IMR-90 (cell line): ENCODE data around the gene INO80. TPM values are rescaled to one million over a fixed set of nuclear protein-coding genes. Genes with fewer than 3 reads are reported as not detected.
"Not testable (repeated sequence)": the region's sequence is repeated elsewhere in the genome, so short reads cannot be mapped to it uniquely, and the experiment has no call there.

ENCODE experiments used
- ATAC-seq: fragments of 200-7000 bp; cut with Tn5 transposase; 2 replicates; pipeline ENCODE4 v1.9.1; 2020; ENCODE audit warnings: low read depth, mild to moderate bottlenecking, moderate library complexity
- BruUV-seq: library from RNA; stranded (reverse); fragments of 400-500 nt; replicated peaks from 2 replicates; lab custom pipeline; 2021; lab: Mats Ljungman, UMichigan
- CTCF ChIA-PET: fragments of 300-600 bp; formaldehyde crosslinking; extraction: SDS; loops from one replicate; lab custom pipeline; 2021; ENCODE audit warnings: antibody characterized with exemption; lab: Yijun Ruan, JAX
- POLR2A ChIA-PET: fragments of 300-600 bp; sonication (Branson Sonifier 250); formaldehyde crosslinking; loops from one replicate; lab custom pipeline; 2022; ENCODE audit warnings: antibody characterized with exemption; ENCODE audit not compliant: unreplicated experiment; lab: Charles Lee
- DNase-seq: peaks from one replicate; pipeline ENCODE4 v3.0.0; 2013
- H2AFZ ChIP-seq: replicated peaks from 2 replicates; pipeline ENCODE3; 2013; ENCODE audit warnings: low read length, mild to moderate bottlenecking; ENCODE audit not compliant: poor library complexity
- H2AK5ac ChIP-seq: 2 replicates; pipeline ENCODE4 v1.6.1; 2013; ENCODE audit warnings: low read depth, low read length, inconsistent platforms
- H2AK9ac ChIP-seq: replicated peaks from 2 replicates; pipeline ENCODE3; 2013; ENCODE audit warnings: mild to moderate bottlenecking, low read depth, low read length, moderate library complexity; ENCODE audit not compliant: poor library complexity
- H2BK120ac ChIP-seq: 2 replicates; pipeline ENCODE4 v1.6.1; 2013; ENCODE audit warnings: low read depth, low read length, inconsistent platforms
- H2BK15ac ChIP-seq: 3 replicates; pipeline ENCODE4 v1.6.1; 2013; ENCODE audit warnings: low read depth, low read length, inconsistent platforms
- H2BK20ac ChIP-seq: 2 replicates; pipeline ENCODE4 v1.6.1; 2013; ENCODE audit warnings: low read depth, mild to moderate bottlenecking, inconsistent platforms, low read length, moderate library complexity
- H2BK5ac ChIP-seq: 2 replicates; pipeline ENCODE4 v1.6.1; 2013; ENCODE audit warnings: mild to moderate bottlenecking, low read depth, low read length, inconsistent platforms; ENCODE audit not compliant: poor library complexity, severe bottlenecking
- H3K14ac ChIP-seq: replicated peaks from 2 replicates; pipeline ENCODE4 v1.6.1; 2013; ENCODE audit warnings: low read depth, low read length, inconsistent platforms
- H3K18ac ChIP-seq: 2 replicates; pipeline ENCODE4 v1.6.1; 2013; ENCODE audit warnings: low read depth, low read length, control low read depth
- H3K23ac ChIP-seq: 2 replicates; pipeline ENCODE4 v1.6.1; 2013; ENCODE audit warnings: low read depth, low read length, inconsistent platforms
- H3K27ac ChIP-seq: 2 replicates; pipeline ENCODE4 v1.5.1; 2013; ENCODE audit warnings: mild to moderate bottlenecking, control low read depth, low read length; ENCODE audit not compliant: insufficient read depth
- H3K27me3 ChIP-seq: 2 replicates; pipeline ENCODE4 v1.6.1; 2013; ENCODE audit warnings: low read length; ENCODE audit not compliant: control insufficient read depth, insufficient read depth
- H3K36me3 ChIP-seq: 2 replicates; pipeline ENCODE4 v1.6.1; 2013; ENCODE audit warnings: low read length, mixed read lengths; ENCODE audit not compliant: control insufficient read depth, insufficient read depth
- H3K4ac ChIP-seq: 2 replicates; pipeline ENCODE4 v1.6.1; 2013; ENCODE audit warnings: low read depth, low read length, inconsistent platforms
- H3K4me1 ChIP-seq: 2 replicates; pipeline ENCODE4 v1.6.1; 2013; ENCODE audit warnings: low read length, mixed read lengths; ENCODE audit not compliant: control insufficient read depth, insufficient read depth
- H3K4me2 ChIP-seq: 2 replicates; pipeline ENCODE4 v1.6.1; 2013; ENCODE audit warnings: low read depth, mild to moderate bottlenecking, control low read depth, low read length, moderate library complexity
- H3K4me3 ChIP-seq: 2 replicates; pipeline ENCODE4 v1.5.1; 2013; ENCODE audit warnings: low read depth, mild to moderate bottlenecking, control low read depth, low read length, moderate library complexity; ENCODE audit not compliant: insufficient read depth
- H3K56ac ChIP-seq: 2 replicates; pipeline ENCODE4 v1.6.1; 2013; ENCODE audit warnings: low read length, inconsistent platforms; ENCODE audit not compliant: insufficient read depth; ENCODE audit errors: extremely low read depth
- H3K79me1 ChIP-seq, 2 experiments: 2 replicates each; pipeline ENCODE4 v1.6.1; 2013; ENCODE audit warnings: low read length in 2 of 2, inconsistent platforms in 1 of 2, low read depth in 1 of 2
- H3K9ac ChIP-seq: 2 replicates; pipeline ENCODE4 v1.6.1; 2013; ENCODE audit warnings: low read depth, low read length, control low read depth
- H3K9me1 ChIP-seq: 2 replicates; pipeline ENCODE4 v1.6.1; 2013; ENCODE audit warnings: low read length, inconsistent platforms; ENCODE audit not compliant: insufficient read depth
- H3K9me3 ChIP-seq: 2 replicates; pipeline ENCODE4 v1.6.1; 2013; ENCODE audit warnings: low read length; ENCODE audit not compliant: control insufficient read depth, insufficient read depth
- H4K20me1 ChIP-seq: 2 replicates; pipeline ENCODE4 v1.6.1; 2013; ENCODE audit warnings: low read length, inconsistent platforms; ENCODE audit not compliant: insufficient read depth
- H4K5ac ChIP-seq: 2 replicates; pipeline ENCODE4 v1.6.1; 2013; ENCODE audit warnings: mild to moderate bottlenecking, low read depth, low read length, control low read depth
- H4K8ac ChIP-seq, 2 experiments: 2 replicates each; pipeline ENCODE4 v1.6.1; 2013; ENCODE audit warnings: low read depth in 2 of 2, low read length in 2 of 2, control low read depth in 1 of 2, inconsistent platforms in 1 of 2
- H4K91ac ChIP-seq: 2 replicates; pipeline ENCODE4 v1.6.1; 2013; ENCODE audit warnings: low read depth, low read length, inconsistent platforms; ENCODE audit not compliant: insufficient read depth
- BHLHE40 ChIP-seq: fragments of 150-350 bp; IDR thresholded peaks from 2 replicates; pipeline ENCODE4 v1.6.1; 2016; ENCODE audit warnings: mild to moderate bottlenecking, low read depth, low read length
- FOS ChIP-seq: fragments of 150-350 bp; IDR thresholded peaks from 2 replicates; pipeline ENCODE4 v1.6.1; 2016; ENCODE audit warnings: low read depth, low read length
- MAFK ChIP-seq: IDR thresholded peaks from 2 replicates; pipeline ENCODE4 v1.6.1; 2012; ENCODE audit warnings: low read depth, low read length, improper control_type of control experiment
- RAD21 ChIP-seq: IDR thresholded peaks from 2 replicates; pipeline ENCODE4 v1.6.1; 2012; ENCODE audit warnings: low read length, improper control_type of control experiment
- WGBS, 2 experiments: methylation state at CpG; one replicate each; pipeline versions ENCODE4 v1.1.5 to v1.1.7; 2013; ENCODE audit warnings: missing lambda C conversion rate in 2 of 2; ENCODE audit not compliant: insufficient read length in 1 of 2; ENCODE audit errors: extremely low coverage in 2 of 2; 5-methylcytosine and 5-hydroxymethylcytosine counted together
- dilution Hi-C: fragments of 300-500 bp; cut with HindIII; formaldehyde crosslinking; loops from one replicate; pipeline ENCODE4 v1.14.3; 2018; ENCODE audit warnings: low sequenced_read_pairs; ENCODE audit not compliant: unreplicated experiment
- in situ Hi-C: fragments of 300-500 bp; cut with MboI; formaldehyde crosslinking; loops from 3 replicates; pipeline ENCODE4 v1.14.3; 2019; ENCODE audit warnings: low sequenced_read_pairs, inconsistent platforms, mixed read lengths
- intact Hi-C: fragments of 100-400 bp; cut with micrococcal nuclease; formaldehyde crosslinking; loops from 2 replicates; pipeline ENCODE4 v1.10.0; 2022
- polyA plus RNA-seq, 3 experiments: library from polyadenylated mRNA; depleted of rRNA; stranded (reverse); fragments of >200 nt; gene quantifications; 2 replicates each; pipeline ENCODE4 v1.2.3, GENCODE V29; 2012; ENCODE audit warnings: low replicate concordance in 1 of 3
- total RNA-seq: library from RNA; depleted of rRNA; stranded (reverse); fragments of >200 nt; gene quantifications from 2 replicates; pipeline ENCODE4 v1.2.3, GENCODE V29; 2012

Gene INO80
- total and polyA plus RNA-seq, 2 of the 4 experiments (the other 2 are of a cell fraction) = 6.0 to 13.3 TPM

GRCh38 chr15:41133454-41133853 is 17.4 kb upstream of the INO80 start:
- Histone ChIP-seq H3K4me2 (no peak overlapping the region), H4K20me1 (no peaks in the 10 kb centered on the region), H2BK15ac (no peak overlapping the region), H4K8ac (no peak overlapping the region), H3K9me3 (no peaks in the 10 kb centered on the region), H2BK20ac (no peak overlapping the region), H4K5ac (no peak overlapping the region), H3K4ac (no peak overlapping the region), H3K27ac (no peak overlapping the region), H4K91ac (no peak overlapping the region), H2AFZ (no peak overlapping the region), H2AK5ac (no peak overlapping the region), H3K4me3 (no peak overlapping the region), H3K79me1 (no peaks in the 10 kb centered on the region), H3K36me3 (no peaks in the 10 kb centered on the region), H3K23ac (no peak overlapping the region), H2BK5ac (no peak overlapping the region), H3K9ac (no peak overlapping the region), H3K9me1 (no peaks in the 10 kb centered on the region), H2AK9ac (no peak overlapping the region), H3K14ac (no peak overlapping the region), H3K27me3 (peaks cover 16% of the 10 kb centered on the region), H3K56ac (no peak overlapping the region), H2BK120ac (no peak overlapping the region), H3K18ac (no peak overlapping the region), H3K4me1 (no peaks in the 10 kb centered on the region)
- dilution Hi-C loops = no loop called here
- no peak for ATAC-seq
- WGBS, 2 experiments = 87% methylated on average over 3 of the region's 10 CpGs; no CpG with 5 or more reads in 1 of the 2 experiments
- CTCF ChIA-PET = no interaction called here
- POLR2A ChIA-PET = no interaction called here
- no TSS peak for BruUV-seq
- no peak for DNase-seq
- TF ChIP-seq MAFK (no peak), BHLHE40 (no peak), FOS (no peak), RAD21 (no peak)
- in situ Hi-C loops = no loop called here
- intact Hi-C loops = no loop called here

DNA sequence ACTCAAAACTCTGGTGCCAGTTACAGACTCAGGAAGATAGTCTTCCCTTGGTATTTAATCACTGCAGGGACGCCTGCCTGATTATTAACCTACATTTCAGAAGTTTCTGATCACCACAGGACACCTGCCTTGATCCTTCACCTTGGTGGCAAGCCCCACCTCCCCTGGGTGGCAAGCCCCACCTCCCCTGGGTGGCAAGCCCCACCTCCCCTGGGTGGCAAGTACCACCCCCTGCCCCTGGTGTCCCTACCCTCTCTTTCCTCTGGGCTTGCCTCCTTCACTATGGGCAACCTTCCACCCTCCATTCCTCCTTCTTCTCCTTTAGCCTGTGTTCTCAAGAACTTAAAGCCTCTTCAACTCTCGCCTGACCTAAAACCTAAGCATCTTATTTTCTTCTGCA is 16.0 kb upstream of the INO80 start:
- dilution Hi-C loops, ATAC-seq, POLR2A ChIA-PET: not testable (repeated sequence)

More for the DNA sequence above, 16.0 kb upstream of the INO80 start:
- H2AK9ac ChIP-seq, H3K4me1 ChIP-seq, DNase-seq, H4K20me1 ChIP-seq, H2AK5ac ChIP-seq, intact Hi-C loops, H3K14ac ChIP-seq, H3K79me1 ChIP-seq, H3K4me2 ChIP-seq, H3K56ac ChIP-seq, H3K9ac ChIP-seq, BruUV-seq, H2AFZ ChIP-seq, H2BK20ac ChIP-seq, H2BK5ac ChIP-seq, H3K27ac ChIP-seq, H2BK120ac ChIP-seq, H4K8ac ChIP-seq, H4K91ac ChIP-seq, CTCF ChIA-PET, H2BK15ac ChIP-seq, H3K9me3 ChIP-seq, H4K5ac ChIP-seq, H3K9me1 ChIP-seq, H3K18ac ChIP-seq, H3K23ac ChIP-seq, in situ Hi-C loops, H3K36me3 ChIP-seq, H3K4me3 ChIP-seq, H3K4ac ChIP-seq: not testable (repeated sequence)
- WGBS, 2 experiments = 100% methylated on average over 1 of the region's 2 CpGs; no CpG with 5 or more reads in 1 of the 2 experiments
- H3K27me3 ChIP-seq = peaks cover 16% of the 10 kb centered on the region
